GM18867 (cell line): Measurements from ENCODE around the gene WNT7A.

Experiments
- ATAC-seq: cut with Tn5 transposase; IDR thresholded peaks from one replicate; pipeline ENCODE4 v1.9.1; 2021; ENCODE audit warnings: mild to moderate bottlenecking, moderate library complexity; ENCODE audit not compliant: unreplicated experiment

The WNT7A gene

GRCh38 chr3:13776253-13777050, 103.4 kb downstream of the WNT7A start:
- ATAC-seq: no peak

GRCh38 chr3:13772885-13773745, 106.8 kb downstream of the WNT7A start:
- ATAC-seq: no peak

GRCh38 chr3:13772321-13772745, 107.5 kb downstream of the WNT7A start:
- ATAC-seq: no peak

GRCh38 chr3:13771496-13771895, 108.4 kb downstream of the WNT7A start:
- ATAC-seq: no peak

GRCh38 chr3:13770170-13771169, 109.4 kb downstream of the WNT7A start:
- no peak for ATAC-seq

- ATAC-seq: no peak
These were observed 110.4 kb downstream of the WNT7A start for GRCh38 chr3:13769422-13769821.

- no peak for ATAC-seq
These were observed 111.4 kb downstream of the WNT7A start for GRCh38 chr3:13768453-13768852.

- no peak for ATAC-seq
These were observed 112.0 kb downstream of the WNT7A start for GRCh38 chr3:13767896-13768295.

- no peak for ATAC-seq
These were observed 112.8 kb downstream of the WNT7A start for GRCh38 chr3:13767030-13767429.
